ENCODE data around the gene LRRC27.

The LRRC27 gene

GRCh38 chr10:132402781-132403241 is 70.8 kb downstream of the LRRC27 start:
- DNase-seq (ENCODE audit: low spot score): no peak

- DNase-seq (ENCODE audit: low spot score): no peak
These were observed 71.6 kb downstream of the LRRC27 start for GRCh38 chr10:132403511-132404168.

- no peak for DNase-seq (ENCODE audit: low spot score)
These were observed 72.3 kb downstream of the LRRC27 start for GRCh38 chr10:132404169-132404880.

GRCh38 chr10:132404911-132405462 is 73.0 kb downstream of the LRRC27 start:
- no peak for DNase-seq (ENCODE audit: low spot score)

GRCh38 chr10:132405463-132405991 is 73.5 kb downstream of the LRRC27 start:
- no peak for DNase-seq (ENCODE audit: low spot score)

GRCh38 chr10:132406181-132406580 is 74.2 kb downstream of the LRRC27 start:
- no peak for DNase-seq (ENCODE audit: low spot score)

GRCh38 chr10:132406750-132407149 is 74.8 kb downstream of the LRRC27 start:
- no peak for DNase-seq (ENCODE audit: low spot score)

- no peak for DNase-seq (ENCODE audit: low spot score)
These were observed 75.3 kb downstream of the LRRC27 start for GRCh38 chr10:132407243-132407746.

- no peak for DNase-seq (ENCODE audit: low spot score)
These were observed 75.9 kb downstream of the LRRC27 start for GRCh38 chr10:132407846-132408278.

GRCh38 chr10:132408367-132408781 is 76.4 kb downstream of the LRRC27 start:
- DNase-seq (ENCODE audit: low spot score): no peak

GRCh38 chr10:132408823-132409666 is 77.1 kb downstream of the LRRC27 start:
- no peak for DNase-seq (ENCODE audit: low spot score)

GRCh38 chr10:132409667-132410028 is 77.7 kb downstream of the LRRC27 start:
- no peak for DNase-seq (ENCODE audit: low spot score)

- DNase-seq (ENCODE audit: low spot score): no peak
These were observed 78.2 kb downstream of the LRRC27 start for GRCh38 chr10:132410056-132410778.

- DNase-seq (ENCODE audit: low spot score): no peak
These were observed 79.0 kb downstream of the LRRC27 start for GRCh38 chr10:132410779-132411532.

- DNase-seq (ENCODE audit: low spot score): no peak
These were observed 79.7 kb downstream of the LRRC27 start for GRCh38 chr10:132411561-132412253.

- no peak for DNase-seq (ENCODE audit: low spot score)
These were observed 80.6 kb downstream of the LRRC27 start for GRCh38 chr10:132412316-132413192.

GRCh38 chr10:132413226-132414205 is 81.5 kb downstream of the LRRC27 start:
- DNase-seq (ENCODE audit: low spot score): no peak

Measured in HuH-7 (cell line).